ENCODE data around the gene PHF12. TPM values are rescaled to one million over a fixed set of nuclear protein-coding genes. Genes with fewer than 3 reads are reported as not detected.
"Not testable (repeated sequence)": the region's sequence is repeated elsewhere in the genome, so short reads cannot be mapped to it uniquely, and the experiment has no call there.

The PHF12 gene
- total RNA-seq, 2 experiments from 2014 or later: 52.8 to 56.7 TPM

DNA sequence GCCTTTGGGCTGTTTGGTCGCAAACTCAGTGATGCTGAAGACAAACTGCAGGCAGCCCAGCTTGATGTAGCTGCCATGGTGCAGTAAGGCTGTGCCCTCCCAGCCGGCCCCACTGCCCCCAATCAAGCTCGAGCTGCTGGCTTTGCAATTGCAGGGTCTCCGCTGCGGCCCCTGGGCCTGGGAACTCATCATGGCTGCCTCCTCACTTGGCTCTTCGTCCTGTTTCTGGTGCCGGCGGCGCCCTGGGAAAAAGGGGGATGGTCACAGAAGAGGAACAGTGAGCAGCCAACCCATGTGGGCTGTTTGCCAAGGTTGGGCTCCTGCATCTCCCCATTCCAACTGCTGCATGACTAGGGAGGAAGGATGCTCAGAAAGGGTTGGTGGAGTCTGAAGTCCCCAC is 45.0 kb downstream of the PHF12 start:
- no peak for DNase-seq
- H3K27ac Mint-ChIP-seq: no peak overlapping the region
- no peaks in the 10 kb centered on the region for H3K9me3 Mint-ChIP-seq
- no peak overlapping the region for H3K4me3 Mint-ChIP-seq
- intact Hi-C loops (cut with micrococcal nuclease): no loop called here
- H3K27me3 Mint-ChIP-seq (ENCODE audit: low read depth): no peaks in the 10 kb centered on the region
- peaks cover 10% of the 10 kb centered on the region for H3K4me1 Mint-ChIP-seq (ENCODE audit: low read depth)
- CTCF ChIA-PET: interaction anchor here (1.2 to 7.1 kb wide), 3 partner anchors 8 to 179 kb away, joined by 4 to 34 read pairs (median 15); partner anchors contain the start of genes NEK8 and TLCD1
- H3K36me3 Mint-ChIP-seq (ENCODE audit: low read depth): peaks cover 21% of the 10 kb centered on the region

DNA sequence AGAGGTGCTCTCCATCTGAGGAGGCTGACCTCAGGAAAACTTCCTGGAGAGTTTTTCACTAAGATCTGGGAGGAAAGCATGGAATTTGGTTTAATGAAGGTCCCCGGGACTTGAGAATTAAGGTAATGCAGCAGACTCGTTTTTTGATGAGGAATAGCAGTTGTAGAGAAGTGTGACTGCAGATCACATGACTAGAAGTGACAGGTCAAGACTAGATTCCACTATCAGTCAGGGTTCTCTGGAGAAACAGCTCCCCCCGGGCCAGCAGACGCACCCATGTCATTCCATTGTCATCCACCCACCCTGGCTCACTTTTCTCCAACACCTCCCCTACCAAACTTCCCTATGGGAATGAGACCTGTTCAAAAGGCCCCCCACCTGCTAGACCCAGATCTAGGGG is 46.5 kb downstream of the PHF12 start:
- Mint-ChIP-seq H3K36me3 (ENCODE audit: low read depth) (peaks cover 27% of the 10 kb centered on the region), H3K27me3 (ENCODE audit: low read depth) (no peaks in the 10 kb centered on the region), H3K4me1 (ENCODE audit: low read depth) (peaks cover 20% of the 10 kb centered on the region), H3K27ac (no peak overlapping the region), H3K4me3 (no peak overlapping the region), H3K9me3 (no peaks in the 10 kb centered on the region)
- intact Hi-C loops (cut with micrococcal nuclease): loop anchor here (5.0 kb wide), 1 partner anchor 257 kb away; the partner anchor contains the start of gene BLTP2
- DNase-seq: no peak
- CTCF ChIA-PET: interaction anchor here (1.2 to 7.1 kb wide), 4 partner anchors 10 to 177 kb away, joined by 3 to 34 read pairs (median 14); partner anchors contain the start of genes NEK8 and TLCD1

DNA sequence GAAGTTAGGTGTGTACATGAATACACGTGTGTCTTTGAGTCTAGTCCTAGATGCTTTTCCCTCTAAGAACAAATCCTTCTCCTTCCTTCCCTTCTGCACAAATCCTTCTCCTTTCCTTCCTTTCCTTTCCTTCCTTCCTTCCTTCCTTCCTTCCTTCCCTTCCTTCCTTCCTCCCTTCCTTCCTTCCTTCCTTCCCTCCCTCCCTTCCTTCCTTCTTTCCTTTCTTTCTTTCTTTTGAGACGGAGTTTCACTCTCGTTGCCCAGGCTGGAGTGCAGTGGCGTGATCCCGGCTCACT is 47.8 kb downstream of the PHF12 start:
- peaks cover 28% of the 10 kb centered on the region for H3K36me3 Mint-ChIP-seq (ENCODE audit: low read depth)
- H3K27me3 Mint-ChIP-seq (ENCODE audit: low read depth): not testable (repeated sequence)

DNA sequence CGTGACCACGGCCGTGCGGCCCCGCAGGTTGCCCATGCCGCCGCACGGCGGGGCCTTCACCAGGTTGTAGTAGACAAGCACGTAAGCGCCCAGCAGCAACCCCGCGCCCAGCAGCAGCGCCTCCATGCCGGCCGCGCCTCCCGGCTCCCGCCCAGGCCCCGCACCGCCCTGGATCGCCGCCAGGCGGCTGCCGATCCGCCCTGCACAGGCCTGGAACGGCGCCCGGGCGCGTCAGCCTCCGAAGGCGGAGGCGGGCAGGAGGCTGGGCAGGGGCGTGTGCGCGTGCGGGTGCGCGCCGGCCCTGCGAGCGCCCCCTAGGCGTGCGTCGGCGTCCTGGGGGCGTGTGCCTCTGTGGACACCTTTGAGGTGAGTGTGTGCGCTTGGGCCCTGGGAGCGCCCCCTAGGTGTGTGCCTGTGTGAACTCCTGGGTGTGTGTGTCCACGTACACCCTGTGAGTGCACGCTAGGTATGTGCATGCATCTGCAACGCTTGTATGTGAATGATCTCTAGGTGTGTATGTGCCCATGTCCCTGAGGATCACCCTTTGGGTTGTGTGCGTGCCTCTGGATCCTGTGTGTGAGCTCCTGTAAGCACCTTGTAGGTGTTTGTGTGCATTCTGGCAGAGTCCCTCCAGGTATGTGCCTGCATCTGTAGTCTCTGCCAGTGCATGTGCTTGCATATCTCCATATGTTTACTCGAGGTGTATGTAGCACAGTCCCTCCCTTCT is 48.3 kb downstream of the PHF12 start, which contains the start of gene DHRS13:
TSS of gene DHRS13 (minus strand) at position 261 of the 727 bp plus-strand sequence. CDS start at position 126, 135 bp downstream.
- Mint-ChIP-seq H3K4me3 (peak within 1 kb of the TSS; percentile 98), H3K4me1 (ENCODE audit: low read depth) (peaks cover 35% of the 10 kb centered on the region), H3K9me3 (no peaks in the 10 kb centered on the region), H3K36me3 (ENCODE audit: low read depth) (peaks cover 30% of the 10 kb centered on the region), H3K27me3 (ENCODE audit: low read depth) (no peaks in the 10 kb centered on the region), H3K27ac (peak within 1 kb of the TSS; percentile 88)
- CTCF ChIA-PET: interaction anchor here (0.6 to 7.1 kb wide), 23 partner anchors 8 to 258 kb away, joined by 3 to 34 read pairs (median 4); partner anchors contain the start of genes BLTP2, ERAL1, NEK8 and PHF12
- peak; percentile 93 for DNase-seq
- intact Hi-C loops (cut with micrococcal nuclease): loop anchor here (1.0 to 5.0 kb wide), 8 partner anchors 11 to 256 kb away; partner anchors contain the start of gene BLTP2

More for the DNA sequence above, 47.8 kb downstream of the PHF12 start:
- CTCF ChIA-PET: interaction anchor here (0.6 to 7.1 kb wide), 14 partner anchors 10 to 221 kb away, joined by 3 to 34 read pairs (median 5); partner anchors contain the start of genes ERAL1, NEK8, PHF12 and TLCD1
- Mint-ChIP-seq H3K4me3 (peak overlapping the region; percentile 98), H3K4me1 (ENCODE audit: low read depth) (peaks cover 30% of the 10 kb centered on the region)
- intact Hi-C loops (cut with micrococcal nuclease): loop anchor here (1.0 to 5.0 kb wide), 8 partner anchors 11 to 256 kb away; partner anchors contain the start of gene BLTP2
- not testable (repeated sequence) for H3K9me3 Mint-ChIP-seq, H3K27ac Mint-ChIP-seq, DNase-seq

DNA sequence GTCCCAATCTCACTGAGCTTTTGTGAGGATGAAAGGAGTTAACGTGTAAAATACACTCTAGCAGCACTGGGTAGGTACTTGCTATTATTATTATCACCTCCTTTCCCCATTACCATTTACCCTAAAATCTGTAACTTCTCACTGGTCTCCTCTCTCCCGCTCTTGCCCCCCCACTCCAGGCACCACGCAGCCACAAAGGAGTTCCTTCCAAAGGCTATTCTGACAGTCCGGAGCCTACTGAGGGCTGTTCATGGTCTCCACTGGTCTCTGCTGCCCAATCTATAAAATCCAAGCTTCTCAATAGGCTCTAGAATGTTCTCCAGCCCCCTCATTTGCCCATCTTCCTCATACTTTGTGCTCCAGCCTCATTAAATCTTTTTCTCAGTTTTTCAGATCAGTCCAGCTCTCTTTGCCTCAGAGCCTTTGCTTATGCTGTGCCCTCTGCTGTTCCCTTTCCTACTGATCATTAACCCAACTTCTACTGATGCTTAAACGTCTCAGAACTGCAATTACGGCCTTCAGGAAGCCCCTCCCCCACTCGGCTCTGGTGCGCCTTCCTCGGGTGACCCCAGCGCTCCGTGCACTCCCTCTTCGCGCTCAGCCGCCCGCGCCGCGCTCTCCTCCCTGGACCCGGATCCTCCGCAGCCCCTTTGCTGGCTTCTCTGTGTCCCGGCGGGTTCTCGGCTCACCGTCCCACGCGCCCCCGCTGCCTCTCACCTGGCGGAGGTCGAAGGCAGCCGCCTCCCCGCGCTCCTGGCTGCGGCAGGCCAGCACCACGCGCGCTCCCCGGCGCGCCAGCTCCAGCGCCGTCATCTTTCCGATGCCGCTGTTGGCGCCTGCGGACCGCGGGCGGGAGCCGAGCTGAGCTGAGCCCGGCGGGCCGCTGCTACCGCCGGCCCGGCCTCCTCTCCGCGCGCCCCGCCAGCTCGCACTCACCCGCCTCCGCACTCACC is 49.2 kb downstream of the PHF12 start:
- DNase-seq: peak; percentile 70
- peaks cover 35% of the 10 kb centered on the region for H3K36me3 Mint-ChIP-seq (ENCODE audit: low read depth)
- H3K4me1 Mint-ChIP-seq (ENCODE audit: low read depth): peaks cover 39% of the 10 kb centered on the region
- H3K9me3 Mint-ChIP-seq: no peaks in the 10 kb centered on the region
- H3K27ac Mint-ChIP-seq: peak overlapping the region; percentile 88
- H3K27me3 Mint-ChIP-seq (ENCODE audit: low read depth): no peaks in the 10 kb centered on the region
- intact Hi-C loops (cut with micrococcal nuclease): loop anchor here (5.0 kb wide), 1 partner anchor 255 kb away; the partner anchor contains the start of gene BLTP2
- CTCF ChIA-PET: interaction anchor here (0.6 to 7.1 kb wide), 24 partner anchors 9 to 258 kb away, joined by 3 to 34 read pairs (median 3); partner anchors contain the start of genes BLTP2, ERAL1, FAM222B and NEK8
- peak overlapping the region; percentile 98 for H3K4me3 Mint-ChIP-seq

DNA sequence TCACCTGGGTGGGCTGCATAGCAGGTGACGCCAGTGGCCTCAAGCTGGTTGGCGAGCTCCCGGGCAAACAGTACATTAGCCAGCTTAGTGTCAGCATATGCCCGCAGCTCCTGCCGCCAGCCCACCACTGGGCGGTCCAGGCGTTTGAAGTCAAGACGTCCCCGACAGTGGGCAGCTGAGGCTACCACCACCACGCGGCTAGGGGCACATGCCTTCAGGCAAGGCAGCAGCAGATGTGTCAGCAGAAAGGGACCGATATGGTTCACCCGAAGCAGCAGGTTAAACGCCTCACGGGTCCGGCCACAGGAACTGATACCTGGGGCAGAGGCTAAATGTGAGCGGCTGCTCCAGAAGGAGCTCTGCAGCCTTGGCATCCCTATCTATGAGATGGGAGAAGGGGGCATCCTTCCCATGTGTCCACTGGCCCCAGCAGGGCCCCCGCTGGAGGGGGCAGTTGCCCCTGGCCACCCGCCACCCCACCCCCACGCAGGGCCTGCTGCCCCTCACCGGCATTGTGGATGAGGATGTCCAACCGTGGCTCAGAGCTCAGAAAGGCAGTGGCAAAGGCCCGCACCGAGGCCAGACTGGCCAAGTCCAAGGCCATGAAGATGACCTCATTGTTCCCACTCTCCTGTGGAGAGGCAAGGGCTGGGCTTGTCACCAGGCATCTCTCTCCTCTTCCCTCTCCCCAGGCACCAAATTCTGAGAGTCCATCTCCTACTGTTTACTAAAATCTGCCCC is 50.2 kb downstream of the PHF12 start:
- CTCF ChIA-PET: interaction anchor here (0.6 to 7.1 kb wide), 17 partner anchors 8 to 211 kb away, joined by 3 to 34 read pairs (median 4); partner anchors contain the start of genes FAM222B, NEK8 and TLCD1
- Mint-ChIP-seq H3K27me3 (ENCODE audit: low read depth) (no peaks in the 10 kb centered on the region), H3K9me3 (no peaks in the 10 kb centered on the region), H3K4me3 (peak overlapping the region; percentile 98), H3K4me1 (ENCODE audit: low read depth) (peaks cover 42% of the 10 kb centered on the region), H3K36me3 (ENCODE audit: low read depth) (peaks cover 32% of the 10 kb centered on the region), H3K27ac (peak overlapping the region; percentile 88)
- intact Hi-C loops (cut with micrococcal nuclease): loop anchor here (5.0 kb wide), 1 partner anchor 254 kb away; the partner anchor contains the start of gene BLTP2
- no peak for DNase-seq

DNA sequence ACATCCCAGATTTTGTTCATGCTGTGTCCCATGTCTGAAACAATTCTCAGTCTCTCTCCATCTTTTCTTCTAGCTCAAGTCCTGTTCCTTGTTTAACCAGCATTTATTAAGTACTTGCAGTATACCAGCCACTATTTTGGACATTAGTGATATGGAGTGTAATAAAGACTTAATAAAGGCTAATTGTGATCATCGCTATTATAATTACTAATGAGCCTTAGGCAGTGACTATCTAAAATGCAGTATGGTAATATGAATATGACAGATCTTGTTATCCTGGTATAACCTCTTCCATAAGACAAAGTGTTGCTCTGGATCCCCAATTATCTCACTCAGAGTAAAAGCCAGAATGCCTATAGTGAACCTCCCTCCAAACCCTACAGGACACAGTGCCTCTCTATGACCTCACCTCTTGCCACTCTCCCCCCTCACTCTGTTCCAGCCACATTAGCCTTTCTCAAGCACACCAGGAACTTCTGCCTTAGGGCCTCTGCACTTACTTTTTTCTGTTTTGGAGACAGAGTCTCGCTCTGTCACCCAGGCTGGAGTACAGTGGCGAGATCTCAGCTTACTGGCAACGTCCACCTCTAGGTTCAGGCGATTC is 52.0 kb downstream of the PHF12 start:
- peaks cover 54% of the 10 kb centered on the region for H3K4me1 Mint-ChIP-seq (ENCODE audit: low read depth)
- H3K27ac Mint-ChIP-seq: peak overlapping the region; percentile 61
- H3K4me3 Mint-ChIP-seq: peak overlapping the region; percentile 10
- no peaks in the 10 kb centered on the region for H3K27me3 Mint-ChIP-seq (ENCODE audit: low read depth)
- no peak for DNase-seq
- CTCF ChIA-PET: interaction anchor here (0.6 to 4.1 kb wide), 8 partner anchors 50 to 172 kb away, joined by 3 to 21 read pairs (median 4); partner anchors contain the start of genes FAM222B and TLCD1
- H3K36me3 Mint-ChIP-seq (ENCODE audit: low read depth): peaks cover 32% of the 10 kb centered on the region
- H3K9me3 Mint-ChIP-seq: no peaks in the 10 kb centered on the region
- intact Hi-C loops (cut with micrococcal nuclease): loop anchor here (10.0 kb wide), 1 partner anchor 235 kb away; no protein-coding TSS in a partner anchor

DNA sequence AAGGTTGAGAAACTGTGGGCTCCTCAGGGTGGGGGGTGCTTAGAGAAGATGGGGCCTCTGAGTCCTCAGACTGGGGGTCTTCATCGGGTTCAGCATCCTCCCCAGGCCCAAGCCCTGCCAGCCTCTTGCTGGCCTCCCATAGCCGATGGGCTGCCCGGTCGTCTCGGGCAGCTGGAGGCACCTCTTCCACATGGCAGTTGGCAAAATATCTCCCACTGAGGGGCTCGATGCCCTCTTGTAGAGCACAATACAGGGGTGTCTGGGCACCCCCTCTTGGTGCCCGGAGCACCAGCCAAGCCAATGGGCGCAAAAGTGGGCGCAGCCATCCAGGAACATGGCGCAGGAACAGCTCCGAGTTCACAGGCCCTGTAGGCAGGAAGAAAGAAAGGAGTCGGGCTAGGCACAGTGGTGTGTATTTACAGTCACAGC is 52.8 kb downstream of the PHF12 start:
- H3K27me3 Mint-ChIP-seq (ENCODE audit: low read depth): no peaks in the 10 kb centered on the region
- H3K4me3 Mint-ChIP-seq: no peak overlapping the region
- peak overlapping the region; percentile 93 for H3K27ac Mint-ChIP-seq
- CTCF ChIA-PET: interaction anchor here (0.7 to 4.1 kb wide), 11 partner anchors 8 to 172 kb away, joined by 3 to 21 read pairs (median 4); partner anchors contain the start of genes FAM222B and TLCD1
- H3K36me3 Mint-ChIP-seq (ENCODE audit: low read depth): peaks cover 32% of the 10 kb centered on the region
- DNase-seq: no peak
- intact Hi-C loops (cut with micrococcal nuclease): loop anchor here (10.0 kb wide), 1 partner anchor 236 kb away; no protein-coding TSS in a partner anchor
- peaks cover 62% of the 10 kb centered on the region for H3K4me1 Mint-ChIP-seq (ENCODE audit: low read depth)
- no peaks in the 10 kb centered on the region for H3K9me3 Mint-ChIP-seq

DNA sequence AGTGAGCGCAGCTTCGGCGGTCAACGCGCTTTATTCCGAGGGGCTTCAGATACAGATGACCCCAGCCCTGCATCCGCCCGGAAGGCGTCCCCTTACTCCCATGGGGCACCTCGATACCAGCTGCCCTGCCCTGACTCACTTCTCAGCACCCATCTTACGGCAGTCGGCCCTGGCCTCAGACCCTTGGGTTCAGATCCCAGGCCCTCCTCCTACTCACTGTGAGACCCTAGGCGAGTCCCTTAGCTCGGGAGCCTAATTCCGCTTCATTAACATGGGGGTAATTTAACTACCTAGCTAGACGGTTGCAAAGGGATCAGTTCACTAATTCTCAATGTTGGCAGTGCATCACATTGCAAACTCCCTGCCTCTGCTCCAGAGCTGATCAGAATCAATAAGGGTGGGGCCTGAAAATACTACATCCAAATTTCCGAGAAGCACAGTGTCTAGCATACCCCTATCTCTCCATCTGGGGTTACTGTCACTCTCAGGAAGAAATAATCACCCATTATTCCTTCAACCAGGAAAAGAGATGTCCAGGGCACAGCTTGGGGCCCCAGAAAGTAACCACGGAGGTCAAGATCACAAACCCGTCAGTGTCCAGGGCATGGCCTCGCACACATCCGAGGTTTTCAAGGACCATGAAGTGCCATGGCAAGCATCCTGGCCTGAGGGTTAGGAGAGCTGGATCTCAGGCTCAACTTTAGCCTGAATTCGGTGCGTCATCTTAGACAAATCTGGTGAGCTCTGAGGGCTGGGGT is 53.4 kb downstream of the PHF12 start:
- Mint-ChIP-seq H3K27me3 (ENCODE audit: low read depth) (no peaks in the 10 kb centered on the region), H3K4me1 (ENCODE audit: low read depth) (peaks cover 68% of the 10 kb centered on the region), H3K36me3 (ENCODE audit: low read depth) (peaks cover 36% of the 10 kb centered on the region), H3K4me3 (peak overlapping the region; percentile 94), H3K9me3 (no peaks in the 10 kb centered on the region), H3K27ac (peak overlapping the region; percentile 93)
- intact Hi-C loops (cut with micrococcal nuclease): loop anchor here (1.0 to 10.0 kb wide), 10 partner anchors 19 to 237 kb away; partner anchors contain the start of genes FAM222B and NEK8
- CTCF ChIA-PET: interaction anchor here (0.7 to 4.1 kb wide), 12 partner anchors 9 to 171 kb away, joined by 3 to 21 read pairs (median 4); partner anchors contain the start of genes FAM222B and TLCD1
- DNase-seq: peak; percentile 53

Measured in activated naive CD4-positive, alpha-beta T cell treated with anti-CD3 and anti-CD28 coated beads for 36 hours (primary cell).